Caco-2 (cell line): ENCODE data around the gene COL27A1. TPM values are rescaled to one million over a fixed set of nuclear protein-coding genes. Genes with fewer than 3 reads are reported as not detected.
"Not testable (repeated sequence)": the region's sequence is repeated elsewhere in the genome, so short reads cannot be mapped to it uniquely, and the experiment has no call there.

Experiments
- BruUV-seq: library from RNA; stranded (reverse); fragments of 400-500 nt; replicated peaks from 2 replicates; lab custom pipeline; 2021; lab: Mats Ljungman, UMichigan
- CTCF ChIA-PET: fragments of 300-600 bp; sonication (Branson Sonifier 250); formaldehyde crosslinking; loops from one replicate; lab custom pipeline; 2022; ENCODE audit warnings: antibody characterized with exemption; lab: Charles Lee
- POLR2A ChIA-PET: fragments of 300-600 bp; sonication (Branson Sonifier 250); formaldehyde crosslinking; loops from one replicate; lab custom pipeline; 2022; ENCODE audit warnings: antibody characterized with exemption; lab: Charles Lee
- DNase-seq, 2 experiments: peaks; one replicate each; pipeline versions ENCODE4 v3.0.0 to v3.0.0-alpha.2; 2020 to 2022
- H3K27me3 ChIP-seq: replicated peaks from 2 replicates; pipeline ENCODE4 v1.6.0; 2011; ENCODE audit warnings: low read length; ENCODE audit not compliant: control insufficient read depth, insufficient read depth
- H3K36me3 ChIP-seq: 2 replicates; pipeline ENCODE4 v1.5.1; 2011; ENCODE audit warnings: low read length; ENCODE audit not compliant: control insufficient read depth, insufficient read depth
- H3K4me1 ChIP-seq: fragments of 250-450 bp; sonication (Bioruptor Pico); 2 replicates; pipeline ENCODE4 v1.5.1; 2020; ENCODE audit warnings: mild to moderate bottlenecking
- H3K4me3 ChIP-seq: 2 replicates; pipeline ENCODE4 v1.5.1; 2011; ENCODE audit warnings: low read depth, mild to moderate bottlenecking, control low read depth, low read length
- H3K9me3 ChIP-seq: fragments of 250-450 bp; sonication (Bioruptor Pico); 2 replicates; pipeline ENCODE4 v1.5.1; 2020; ENCODE audit warnings: mild to moderate bottlenecking, moderate library complexity
- H3K27ac Mint-ChIP-seq: one replicate; pipeline ENCODE4 v1.8.0; 2022; ENCODE audit warnings: mixed read lengths; ENCODE audit not compliant: unreplicated experiment
- H3K27me3 Mint-ChIP-seq: one replicate; pipeline ENCODE4 v1.8.0; 2022; ENCODE audit warnings: mixed read lengths; ENCODE audit not compliant: insufficient read depth, unreplicated experiment
- H3K36me3 Mint-ChIP-seq: one replicate; pipeline ENCODE4 v1.8.0; 2022; ENCODE audit warnings: mild to moderate bottlenecking, mixed read lengths; ENCODE audit not compliant: insufficient read depth, unreplicated experiment
- H3K4me1 Mint-ChIP-seq: one replicate; pipeline ENCODE4 v1.8.0; 2022; ENCODE audit warnings: low read depth, mixed read lengths; ENCODE audit not compliant: unreplicated experiment
- H3K4me3 Mint-ChIP-seq: one replicate; pipeline ENCODE4 v1.8.0; 2022; ENCODE audit warnings: mild to moderate bottlenecking, moderate library complexity, mixed read lengths; ENCODE audit not compliant: unreplicated experiment
- H3K9me3 Mint-ChIP-seq: one replicate; pipeline ENCODE4 v1.8.0; 2022; ENCODE audit warnings: mixed read lengths; ENCODE audit not compliant: unreplicated experiment
- CTCF ChIP-seq, 2 experiments: fragments of 200-600 bp in 1 of 2; IDR thresholded peaks; 1 replicate in 1 of 2; 2 replicates in 1 of 2; pipeline versions ENCODE4 v1.5.1 to v1.8.0; 2011 to 2022; ENCODE audit warnings: antibody characterized with exemption in 1 of 2, control low read depth in 1 of 2, inconsistent platforms in 1 of 2, low read depth in 1 of 2, low read length in 1 of 2, mild to moderate bottlenecking in 1 of 2, moderate library complexity in 1 of 2; ENCODE audit not compliant: insufficient read depth in 1 of 2, severe bottlenecking in 1 of 2, unreplicated experiment in 1 of 2
- intact Hi-C: fragments of 100-400 bp; cut with micrococcal nuclease; formaldehyde crosslinking; loops from one replicate; pipeline ENCODE4 v1.10.0; 2022; ENCODE audit not compliant: unreplicated experiment
- total RNA-seq: library from RNA; stranded (reverse); gene quantifications from 2 replicates; pipeline ENCODE4 v1.2.3, GENCODE V29; 2022

COL27A1 gene
- total RNA-seq, 1 experiment from 2014 or later, result 31.1 TPM

GRCh38 chr9:114318416-114318815 is 163.1 kb downstream of the COL27A1 start:
- POLR2A ChIA-PET, result no interaction called here
- Histone ChIP-seq H3K36me3 (no peaks in the 10 kb centered on the region), H3K27me3 (no peaks in the 10 kb centered on the region), H3K9me3 (no peaks in the 10 kb centered on the region), H3K4me3 (no peak overlapping the region), H3K4me1 (no peaks in the 10 kb centered on the region; the same call in 1 of the 2 replicates)
- no peaks in the 10 kb centered on the region for H3K9me3 Mint-ChIP-seq
- intact Hi-C loops, result no loop called here
- BruUV-seq, result no TSS peak
- H3K27me3 Mint-ChIP-seq, result no peaks in the 10 kb centered on the region
- H3K4me3 Mint-ChIP-seq, result no peak overlapping the region
- no peak for TF ChIP-seq CTCF (IDR thresholded peaks at IDR 0.05; ENCODE audit: insufficient read depth in 1 of 2, low read depth in 1 of 2, low read length in 1 of 2, severe bottlenecking in 1 of 2, unreplicated experiment in 1 of 2)
- peaks cover 5% of the 10 kb centered on the region for H3K36me3 Mint-ChIP-seq
- CTCF ChIA-PET, result no interaction called here
- H3K4me1 Mint-ChIP-seq, result peaks cover 8% of the 10 kb centered on the region
- peak in 1 of 2 experiments; percentile 5 for DNase-seq
- H3K27ac Mint-ChIP-seq, result no peak overlapping the region

GRCh38 chr9:114319147-114319546 is 163.8 kb downstream of the COL27A1 start:
- H3K27ac Mint-ChIP-seq, result peak overlapping the region; percentile 30
- ChIA-PET CTCF (no interaction called here), POLR2A (no interaction called here)
- no peaks in the 10 kb centered on the region for H3K27me3 Mint-ChIP-seq
- Histone ChIP-seq H3K9me3 (no peaks in the 10 kb centered on the region), H3K4me1 (no peaks in the 10 kb centered on the region; the same call in 1 of the 2 replicates), H3K27me3 (no peaks in the 10 kb centered on the region), H3K4me3 (no peak overlapping the region), H3K36me3 (no peaks in the 10 kb centered on the region)
- no peaks in the 10 kb centered on the region for H3K9me3 Mint-ChIP-seq
- TF ChIP-seq CTCF (IDR thresholded peaks at IDR 0.05; ENCODE audit: insufficient read depth in 1 of 2, low read depth in 1 of 2, low read length in 1 of 2, severe bottlenecking in 1 of 2, unreplicated experiment in 1 of 2), result no peak
- peaks cover 8% of the 10 kb centered on the region for H3K4me1 Mint-ChIP-seq
- no TSS peak for BruUV-seq
- intact Hi-C loops, result no loop called here
- H3K4me3 Mint-ChIP-seq, result no peak overlapping the region
- peaks cover 5% of the 10 kb centered on the region for H3K36me3 Mint-ChIP-seq
- peak in 1 of 2 experiments; percentile 25 for DNase-seq

- DNase-seq, CTCF ChIA-PET, POLR2A ChIA-PET, H3K4me1 ChIP-seq, H3K4me3 ChIP-seq, H3K27ac Mint-ChIP-seq, H3K36me3 Mint-ChIP-seq, H3K9me3 Mint-ChIP-seq, H3K4me3 Mint-ChIP-seq, BruUV-seq, H3K36me3 ChIP-seq, intact Hi-C loops, H3K27me3 ChIP-seq, H3K4me1 Mint-ChIP-seq, H3K27me3 Mint-ChIP-seq, H3K9me3 ChIP-seq: not testable (repeated sequence)
Measured at GRCh38 chr9:114320710-114321109, 165.4 kb downstream of the COL27A1 start.

GRCh38 chr9:114321759-114322158 is 166.4 kb downstream of the COL27A1 start:
- CTCF ChIA-PET, result no interaction called here
- H3K9me3 ChIP-seq, result no peaks in the 10 kb centered on the region
- POLR2A ChIA-PET, result no interaction called here
- peaks cover 8% of the 10 kb centered on the region for H3K4me1 Mint-ChIP-seq
- no peaks in the 10 kb centered on the region for H3K9me3 Mint-ChIP-seq
- no peak for DNase-seq
- peaks cover 5% of the 10 kb centered on the region for H3K36me3 Mint-ChIP-seq
- H3K27me3 ChIP-seq, result no peaks in the 10 kb centered on the region
- BruUV-seq, result no TSS peak
- no peaks in the 10 kb centered on the region; the same call in 1 of the 2 replicates for H3K4me1 ChIP-seq
- no peak overlapping the region for H3K4me3 ChIP-seq
- no peak overlapping the region for H3K27ac Mint-ChIP-seq
- H3K36me3 ChIP-seq, result no peaks in the 10 kb centered on the region
- intact Hi-C loops, result no loop called here
- H3K27me3 Mint-ChIP-seq, result no peaks in the 10 kb centered on the region
- TF ChIP-seq CTCF (IDR thresholded peaks at IDR 0.05; ENCODE audit: insufficient read depth in 1 of 2, low read depth in 1 of 2, low read length in 1 of 2, severe bottlenecking in 1 of 2, unreplicated experiment in 1 of 2), result no peak
- no peak overlapping the region for H3K4me3 Mint-ChIP-seq

GRCh38 chr9:114322160-114322818 is 167.0 kb downstream of the COL27A1 start:
- H3K27me3 Mint-ChIP-seq, H3K9me3 ChIP-seq, H3K4me1 Mint-ChIP-seq, H3K27me3 ChIP-seq, intact Hi-C loops, H3K4me1 ChIP-seq, H3K4me3 ChIP-seq, H3K27ac Mint-ChIP-seq, H3K36me3 ChIP-seq, BruUV-seq, DNase-seq, CTCF ChIA-PET, H3K36me3 Mint-ChIP-seq, POLR2A ChIA-PET, H3K9me3 Mint-ChIP-seq, H3K4me3 Mint-ChIP-seq: not testable (repeated sequence)
